ENCODE results near the gene TOX3.

Gene TOX3

DNA sequence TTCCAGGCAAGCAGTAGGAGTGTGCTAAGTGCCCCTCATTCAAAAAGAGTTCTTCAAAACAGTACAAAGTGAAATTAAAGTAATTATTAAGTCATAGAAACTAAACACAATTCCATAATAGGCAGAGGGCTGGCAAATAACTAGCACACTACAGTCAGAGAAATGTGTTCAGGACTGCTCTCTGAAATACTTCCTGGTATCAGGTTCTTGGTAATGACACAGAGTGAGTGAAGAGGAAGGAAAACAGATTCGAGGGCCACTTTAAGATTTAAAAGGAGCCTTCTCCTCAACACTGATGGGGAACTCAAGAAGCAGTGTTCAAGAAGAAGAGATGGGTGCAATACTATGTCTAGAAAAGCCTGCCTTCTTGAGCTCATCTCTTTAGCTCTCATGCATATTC is 139.2 kb downstream of the TOX3 start:
- H2BK120ac ChIP-seq (ENCODE audit: low read depth, low read length), result no peak overlapping the region
- H3K14ac ChIP-seq (ENCODE audit: low read length), result no peak overlapping the region
- H3K27me3 ChIP-seq (ENCODE audit: control insufficient read depth in 3 of 3, insufficient read depth in 3 of 3, low read depth in 1 of 3, low read length in 3 of 3), result no peaks in the 10 kb centered on the region
- H3K4me3 ChIP-seq (ENCODE audit: low read length in 2 of 2), result no peak overlapping the region
- no peaks in the 10 kb centered on the region for H3K36me3 ChIP-seq (replicated peaks in 1 of 2; ENCODE audit: control insufficient read depth in 2 of 2, insufficient read depth in 2 of 2, low read length in 2 of 2)
- H3K9ac ChIP-seq (ENCODE audit: low read depth, low read length, poor library complexity), result no peak overlapping the region
- H3K4me1 ChIP-seq (ENCODE audit: control insufficient read depth in 2 of 2, insufficient read depth in 1 of 2, low read depth in 1 of 2, low read length in 2 of 2), result peaks cover 0 to 9% of the 10 kb centered on the region in 2 donors
- no peak overlapping the region for H2BK5ac ChIP-seq (ENCODE audit: low read length)
- no peak overlapping the region for H4K91ac ChIP-seq (ENCODE audit: low read depth, low read length, poor library complexity)
- H3K4ac ChIP-seq (ENCODE audit: low read length), result no peak overlapping the region
- H3K9me3 ChIP-seq (replicated peaks in 1 of 2; ENCODE audit: control insufficient read depth in 2 of 2, insufficient read depth in 1 of 2, low read depth in 1 of 2, low read length in 2 of 2), result no peaks in the 10 kb centered on the region
- no peak overlapping the region for H2AK5ac ChIP-seq (ENCODE audit: low read depth, low read length)
- no peaks in the 10 kb centered on the region for H3K79me1 ChIP-seq (ENCODE audit: low read depth, low read length)
- H3K4me2 ChIP-seq (ENCODE audit: insufficient read depth, low read length, poor library complexity, severe bottlenecking), result no peak overlapping the region
- H3K18ac ChIP-seq (ENCODE audit: low read length), result no peak overlapping the region
- H2BK12ac ChIP-seq (ENCODE audit: low read length), result no peak overlapping the region
- no CpG with 5 or more reads among the region's 1 CpG for WGBS, 2 donors (ENCODE audit: extremely low coverage in 2 of 2, insufficient read length in 2 of 2, insufficient replicate concordance in 1 of 2)
- DNase-seq (ENCODE audit: low spot score), result no peak
- no peak overlapping the region for H2BK15ac ChIP-seq (ENCODE audit: low read length)
- H3K27ac ChIP-seq (replicated peaks; ENCODE audit: low read length), result no peak overlapping the region
- H4K8ac ChIP-seq (ENCODE audit: low read depth, low read length), result no peak overlapping the region
- H3K23ac ChIP-seq (ENCODE audit: low read depth, low read length, poor library complexity), result no peak overlapping the region
- no peak overlapping the region for H2AFZ ChIP-seq (ENCODE audit: low read length)

DNA sequence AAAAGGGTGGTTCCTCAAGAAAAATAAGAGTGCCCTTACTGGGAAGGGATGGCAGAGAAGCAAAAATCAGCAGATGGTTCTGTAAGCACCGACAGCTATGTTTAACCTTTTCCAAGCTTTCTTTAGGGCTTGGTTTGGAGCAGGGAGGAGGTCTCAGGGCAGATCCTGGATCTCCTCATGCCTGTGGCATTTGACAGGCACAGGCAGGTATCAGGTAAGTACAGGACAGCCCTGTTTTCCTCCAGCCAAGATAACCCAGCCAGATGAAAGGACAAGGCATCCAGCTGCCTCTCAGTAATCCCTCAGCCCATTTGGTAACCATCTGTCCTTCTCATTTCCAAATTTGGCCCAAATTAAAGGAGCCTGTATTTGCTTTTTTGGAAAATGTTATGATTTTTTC is 141.5 kb downstream of the TOX3 start:
- WGBS, 2 donors (ENCODE audit: extremely low coverage in 2 of 2, insufficient read length in 2 of 2, insufficient replicate concordance in 1 of 2), result no CpG with 5 or more reads among the region's 1 CpG
- no peak for DNase-seq (ENCODE audit: low spot score)
- no peak overlapping the region for H2AK5ac ChIP-seq (ENCODE audit: low read depth, low read length)

DNA sequence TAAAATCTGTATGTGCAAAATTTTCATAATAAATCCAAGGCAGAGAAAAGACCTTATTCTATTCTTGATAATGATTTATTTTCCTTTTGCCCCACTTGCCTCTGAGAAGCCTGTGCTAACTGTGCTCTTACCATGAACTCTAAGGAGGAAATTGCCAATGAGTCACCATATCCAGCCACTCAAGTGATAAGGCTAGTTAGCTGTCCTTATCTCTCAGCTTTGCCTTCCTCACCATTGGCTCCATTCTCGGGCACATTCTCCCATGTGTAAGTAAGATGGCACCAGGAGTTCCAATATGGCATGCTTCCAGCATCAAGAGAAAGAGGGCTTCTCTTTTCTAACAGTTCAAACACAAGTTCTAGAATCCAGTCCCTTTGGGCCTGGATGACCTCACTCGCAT is 142.4 kb downstream of the TOX3 start:
- Histone ChIP-seq H2BK15ac (ENCODE audit: low read length) (no peak overlapping the region), H3K4ac (ENCODE audit: low read length) (no peak overlapping the region), H2AFZ (ENCODE audit: low read length) (no peak overlapping the region), H4K8ac (ENCODE audit: low read depth, low read length) (no peak overlapping the region), H3K14ac (ENCODE audit: low read length) (no peak overlapping the region), H3K9me3 (replicated peaks in 1 of 2; ENCODE audit: control insufficient read depth in 2 of 2, insufficient read depth in 1 of 2, low read depth in 1 of 2, low read length in 2 of 2) (no peaks in the 10 kb centered on the region), H3K27ac (replicated peaks; ENCODE audit: low read length) (no peak overlapping the region), H3K23ac (ENCODE audit: low read depth, low read length, poor library complexity) (no peak overlapping the region), H3K27me3 (ENCODE audit: control insufficient read depth in 3 of 3, insufficient read depth in 3 of 3, low read depth in 1 of 3, low read length in 3 of 3) (no peaks in the 10 kb centered on the region), H2AK5ac (ENCODE audit: low read depth, low read length) (no peak overlapping the region), H2BK5ac (ENCODE audit: low read length) (no peak overlapping the region), H3K4me2 (ENCODE audit: insufficient read depth, low read length, poor library complexity, severe bottlenecking) (no peak overlapping the region), H3K36me3 (replicated peaks in 1 of 2; ENCODE audit: control insufficient read depth in 2 of 2, insufficient read depth in 2 of 2, low read length in 2 of 2) (no peaks in the 10 kb centered on the region), H3K4me1 (ENCODE audit: control insufficient read depth in 2 of 2, insufficient read depth in 1 of 2, low read depth in 1 of 2, low read length in 2 of 2) (peaks cover 0 to 2% of the 10 kb centered on the region in 2 donors), H4K91ac (ENCODE audit: low read depth, low read length, poor library complexity) (no peak overlapping the region), H2BK120ac (ENCODE audit: low read depth, low read length) (no peak overlapping the region), H3K9ac (ENCODE audit: low read depth, low read length, poor library complexity) (no peak overlapping the region), H3K4me3 (ENCODE audit: low read length in 2 of 2) (no peak overlapping the region), H3K79me1 (ENCODE audit: low read depth, low read length) (no peaks in the 10 kb centered on the region), H3K18ac (ENCODE audit: low read length) (no peak overlapping the region), H2BK12ac (ENCODE audit: low read length) (no peak overlapping the region)
- no CpG with 5 or more reads among the region's 2 CpGs for WGBS, 2 donors (ENCODE audit: extremely low coverage in 2 of 2, insufficient read length in 2 of 2, insufficient replicate concordance in 1 of 2)
- DNase-seq (ENCODE audit: low spot score), result no peak

More for the DNA sequence above, 141.5 kb downstream of the TOX3 start:
- H2AFZ ChIP-seq (ENCODE audit: low read length), result no peak overlapping the region
- H3K9me3 ChIP-seq (replicated peaks in 1 of 2; ENCODE audit: control insufficient read depth in 2 of 2, insufficient read depth in 1 of 2, low read depth in 1 of 2, low read length in 2 of 2), result no peaks in the 10 kb centered on the region
- no peak overlapping the region for H3K14ac ChIP-seq (ENCODE audit: low read length)
- H3K4me2 ChIP-seq (ENCODE audit: insufficient read depth, low read length, poor library complexity, severe bottlenecking), result no peak overlapping the region
- no peaks in the 10 kb centered on the region for H3K79me1 ChIP-seq (ENCODE audit: low read depth, low read length)
- no peak overlapping the region for H3K27ac ChIP-seq (replicated peaks; ENCODE audit: low read length)
- H2BK12ac ChIP-seq (ENCODE audit: low read length), result no peak overlapping the region
- H3K9ac ChIP-seq (ENCODE audit: low read depth, low read length, poor library complexity), result no peak overlapping the region
- H3K18ac ChIP-seq (ENCODE audit: low read length), result no peak overlapping the region
- peaks cover 0 to 2% of the 10 kb centered on the region in 2 donors for H3K4me1 ChIP-seq (ENCODE audit: control insufficient read depth in 2 of 2, insufficient read depth in 1 of 2, low read depth in 1 of 2, low read length in 2 of 2)
- H3K36me3 ChIP-seq (replicated peaks in 1 of 2; ENCODE audit: control insufficient read depth in 2 of 2, insufficient read depth in 2 of 2, low read length in 2 of 2), result no peaks in the 10 kb centered on the region
- no peak overlapping the region for H3K4ac ChIP-seq (ENCODE audit: low read length)
- no peak overlapping the region for H3K23ac ChIP-seq (ENCODE audit: low read depth, low read length, poor library complexity)
- no peak overlapping the region for H4K8ac ChIP-seq (ENCODE audit: low read depth, low read length)
- H2BK15ac ChIP-seq (ENCODE audit: low read length), result no peak overlapping the region
- no peak overlapping the region for H3K4me3 ChIP-seq (ENCODE audit: low read length in 2 of 2)
- no peak overlapping the region for H4K91ac ChIP-seq (ENCODE audit: low read depth, low read length, poor library complexity)
- no peak overlapping the region for H2BK5ac ChIP-seq (ENCODE audit: low read length)
- H3K27me3 ChIP-seq (ENCODE audit: control insufficient read depth in 3 of 3, insufficient read depth in 3 of 3, low read depth in 1 of 3, low read length in 3 of 3), result no peaks in the 10 kb centered on the region
- no peak overlapping the region for H2BK120ac ChIP-seq (ENCODE audit: low read depth, low read length)

DNA sequence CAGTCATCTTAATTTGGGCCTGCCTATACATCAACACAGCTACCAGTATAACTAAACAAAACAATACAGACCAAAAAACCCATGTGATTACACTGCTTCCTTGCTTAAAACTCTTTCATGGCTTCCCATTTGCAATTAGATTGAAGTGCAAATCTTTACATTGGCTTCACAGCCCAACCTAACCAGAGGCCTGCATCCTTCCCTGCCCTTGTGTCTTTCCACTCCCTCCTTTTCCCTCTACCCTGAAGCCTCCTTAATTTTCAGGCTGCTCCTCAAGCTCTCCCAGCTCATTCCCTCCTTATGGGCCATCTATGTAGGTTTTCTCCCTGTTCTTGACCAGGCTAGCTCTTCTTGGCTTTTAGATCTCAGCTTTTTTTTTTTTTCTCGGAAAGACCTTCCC is 147.8 kb downstream of the TOX3 start:
- H3K23ac ChIP-seq (ENCODE audit: low read depth, low read length, poor library complexity), result no peak overlapping the region
- H3K14ac ChIP-seq (ENCODE audit: low read length), result no peak overlapping the region
- H2AK5ac ChIP-seq (ENCODE audit: low read depth, low read length), result no peak overlapping the region
- no peaks in the 10 kb centered on the region for H3K9me3 ChIP-seq (replicated peaks in 1 of 2; ENCODE audit: control insufficient read depth in 2 of 2, insufficient read depth in 1 of 2, low read depth in 1 of 2, low read length in 2 of 2)
- no peak overlapping the region for H3K4ac ChIP-seq (ENCODE audit: low read length)
- no peak overlapping the region for H2AFZ ChIP-seq (ENCODE audit: low read length)
- no peaks in the 10 kb centered on the region for H3K79me1 ChIP-seq (ENCODE audit: low read depth, low read length)
- H3K4me2 ChIP-seq (ENCODE audit: insufficient read depth, low read length, poor library complexity, severe bottlenecking), result no peak overlapping the region
- no peaks in the 10 kb centered on the region for H3K36me3 ChIP-seq (replicated peaks in 1 of 2; ENCODE audit: control insufficient read depth in 2 of 2, insufficient read depth in 2 of 2, low read length in 2 of 2)
- no peaks in the 10 kb centered on the region for H3K4me1 ChIP-seq (ENCODE audit: control insufficient read depth in 2 of 2, insufficient read depth in 1 of 2, low read depth in 1 of 2, low read length in 2 of 2)
- no peak overlapping the region for H3K18ac ChIP-seq (ENCODE audit: low read length)
- no peak overlapping the region for H3K4me3 ChIP-seq (ENCODE audit: low read length in 2 of 2)
- H2BK120ac ChIP-seq (ENCODE audit: low read depth, low read length), result no peak overlapping the region
- H2BK5ac ChIP-seq (ENCODE audit: low read length), result no peak overlapping the region
- no peak overlapping the region for H2BK15ac ChIP-seq (ENCODE audit: low read length)
- WGBS, 2 donors (ENCODE audit: extremely low coverage in 2 of 2, insufficient read length in 2 of 2, insufficient replicate concordance in 1 of 2), result no CpG with 5 or more reads among the region's 1 CpG
- no peak overlapping the region for H3K9ac ChIP-seq (ENCODE audit: low read depth, low read length, poor library complexity)
- H4K91ac ChIP-seq (ENCODE audit: low read depth, low read length, poor library complexity), result no peak overlapping the region
- H2BK12ac ChIP-seq (ENCODE audit: low read length), result no peak overlapping the region
- H3K27me3 ChIP-seq (ENCODE audit: control insufficient read depth in 3 of 3, insufficient read depth in 3 of 3, low read depth in 1 of 3, low read length in 3 of 3), result no peaks in the 10 kb centered on the region
- no peak for DNase-seq (ENCODE audit: low spot score)
- no peak overlapping the region for H4K8ac ChIP-seq (ENCODE audit: low read depth, low read length)
- H3K27ac ChIP-seq (replicated peaks; ENCODE audit: low read length), result no peak overlapping the region

Measured in neuronal stem cell (in vitro differentiated cells).